Cardiac muscle cell (in vitro differentiated cells and primary cell): ENCODE measurements around the gene PRKG1. TPM values are rescaled to one million over a fixed set of nuclear protein-coding genes. Genes with fewer than 3 reads are reported as not detected.
"Not testable (repeated sequence)": the region's sequence is repeated elsewhere in the genome, so short reads cannot be mapped to it uniquely, and the experiment has no call there.

Experiments used
- DNase-seq, 2 donors: peaks; one replicate each; pipeline versions ENCODE4 v3.0.0 to v3.0.0-alpha.2; 2010 to 2017; ENCODE audit warnings: low read depth in 1 of 2, low spot score in 1 of 2
- H3K27ac ChIP-seq: fragments of 200-600 bp; sonication (generic); 2 replicates; pipeline ENCODE4 v1.5.1; 2016
- H3K27me3 ChIP-seq: fragments of 200-600 bp; sonication (generic); 2 replicates; pipeline ENCODE4 v1.6.0; 2016; ENCODE audit warnings: control low read depth
- H3K36me3 ChIP-seq: fragments of 200-600 bp; sonication (generic); 2 replicates; pipeline ENCODE4 v1.5.1; 2016; ENCODE audit warnings: control low read depth
- H3K4me1 ChIP-seq: fragments of 200-600 bp; sonication (generic); 2 replicates; pipeline ENCODE4 v1.8.1; 2017; ENCODE audit warnings: low read depth, mild to moderate bottlenecking, mixed run types
- H3K4me3 ChIP-seq: fragments of 200-600 bp; sonication (generic); 2 replicates; pipeline ENCODE4 v1.5.1; 2016; ENCODE audit warnings: mild to moderate bottlenecking
- H3K9me3 ChIP-seq: fragments of 200-600 bp; sonication (generic); 2 replicates; pipeline ENCODE4 v1.5.1; 2017; ENCODE audit warnings: low read depth, mild to moderate bottlenecking, control low read depth
- CTCF ChIP-seq: IDR thresholded peaks from 2 replicates; pipeline ENCODE4 v1.5.1; 2012; ENCODE audit warnings: low read depth, mild to moderate bottlenecking, low read length
- polyA plus RNA-seq: library from polyadenylated mRNA; unstranded; fragments of >200 nt; fragmentation: Nextera tagmentation; extraction: Ambion mirVana; gene quantifications from 2 replicates; pipeline ENCODE4 v1.2.1, GENCODE V29; 2016
- total RNA-seq: library from RNA; depleted of rRNA; stranded (reverse); fragments of >200 nt; gene quantifications from 2 replicates; pipeline ENCODE4 v1.2.3, GENCODE V29; 2016

Gene PRKG1
- total and polyA plus RNA-seq, 2 experiments from 2014 or later: 2.9 to 13.3 TPM

- no peak overlapping the region for H3K27ac ChIP-seq
- no peaks in the 10 kb centered on the region for H3K36me3 ChIP-seq
- DNase-seq: no peak
- TF ChIP-seq CTCF: no peak
- H3K4me1 ChIP-seq: peaks cover 9% of the 10 kb centered on the region
- H3K27me3 ChIP-seq: no peaks in the 10 kb centered on the region
- H3K9me3 ChIP-seq: no peaks in the 10 kb centered on the region
- no peak overlapping the region for H3K4me3 ChIP-seq
Measured at GRCh38 chr10:52228556-52228955, 1154.3 kb downstream of the PRKG1 start.

GRCh38 chr10:52229291-52229931 is 1155.1 kb downstream of the PRKG1 start:
- Histone ChIP-seq H3K4me3 (no peak overlapping the region), H3K27me3 (no peaks in the 10 kb centered on the region), H3K36me3 (no peaks in the 10 kb centered on the region), H3K4me1 (peaks cover 9% of the 10 kb centered on the region), H3K9me3 (no peaks in the 10 kb centered on the region), H3K27ac (no peak overlapping the region)
- TF ChIP-seq CTCF: no peak
- DNase-seq: peak in 1 of 2 donors; percentile 20

GRCh38 chr10:52232561-52233350 is 1158.5 kb downstream of the PRKG1 start:
- no peak for TF ChIP-seq CTCF
- peak overlapping the region; percentile 29 for H3K4me3 ChIP-seq
- H3K4me1 ChIP-seq: peaks cover 9% of the 10 kb centered on the region
- no peak overlapping the region for H3K27ac ChIP-seq
- H3K27me3 ChIP-seq: no peaks in the 10 kb centered on the region
- H3K9me3 ChIP-seq: no peaks in the 10 kb centered on the region
- peak; percentile 10 to 29 for DNase-seq
- H3K36me3 ChIP-seq: no peaks in the 10 kb centered on the region

GRCh38 chr10:52233351-52233991 is 1159.2 kb downstream of the PRKG1 start:
- not testable (repeated sequence) for H3K27me3 ChIP-seq, H3K4me1 ChIP-seq, H3K36me3 ChIP-seq, DNase-seq, H3K27ac ChIP-seq, H3K9me3 ChIP-seq
- H3K4me3 ChIP-seq: peak overlapping the region; percentile 29

GRCh38 chr10:52239771-52240170 is 1165.5 kb downstream of the PRKG1 start:
- no peak for TF ChIP-seq CTCF
- no peak overlapping the region for H3K4me3 ChIP-seq

GRCh38 chr10:52245547-52245946 is 1171.3 kb downstream of the PRKG1 start:
- Histone ChIP-seq H3K27me3 (no peaks in the 10 kb centered on the region), H3K9me3 (no peaks in the 10 kb centered on the region), H3K4me3 (no peak overlapping the region), H3K27ac (no peak overlapping the region), H3K4me1 (peaks cover 3% of the 10 kb centered on the region), H3K36me3 (no peaks in the 10 kb centered on the region)
- no peak for TF ChIP-seq CTCF
- DNase-seq: no peak

More at GRCh38 chr10:52239771-52240170, 1165.5 kb downstream of the PRKG1 start:
- Histone ChIP-seq H3K27ac (no peak overlapping the region), H3K4me1 (no peaks in the 10 kb centered on the region), H3K9me3 (no peaks in the 10 kb centered on the region), H3K36me3 (no peaks in the 10 kb centered on the region), H3K27me3 (no peaks in the 10 kb centered on the region)
- DNase-seq: no peak

GRCh38 chr10:52247929-52248328 is 1173.6 kb downstream of the PRKG1 start:
- H3K27me3 ChIP-seq, H3K9me3 ChIP-seq, H3K36me3 ChIP-seq, DNase-seq, H3K27ac ChIP-seq, H3K4me3 ChIP-seq: not testable (repeated sequence)
- peaks cover 12% of the 10 kb centered on the region for H3K4me1 ChIP-seq
